ENCODE measurements around the gene LRMDA. TPM values are rescaled to one million over a fixed set of nuclear protein-coding genes. Genes with fewer than 3 reads are reported as not detected.

The LRMDA gene
- total and polyA plus RNA-seq, 2 of the 8 experiments (the other 6 are each of a cell fraction or from before 2014, with no cell fraction given), result 0.86 to 2.8 TPM

DNA sequence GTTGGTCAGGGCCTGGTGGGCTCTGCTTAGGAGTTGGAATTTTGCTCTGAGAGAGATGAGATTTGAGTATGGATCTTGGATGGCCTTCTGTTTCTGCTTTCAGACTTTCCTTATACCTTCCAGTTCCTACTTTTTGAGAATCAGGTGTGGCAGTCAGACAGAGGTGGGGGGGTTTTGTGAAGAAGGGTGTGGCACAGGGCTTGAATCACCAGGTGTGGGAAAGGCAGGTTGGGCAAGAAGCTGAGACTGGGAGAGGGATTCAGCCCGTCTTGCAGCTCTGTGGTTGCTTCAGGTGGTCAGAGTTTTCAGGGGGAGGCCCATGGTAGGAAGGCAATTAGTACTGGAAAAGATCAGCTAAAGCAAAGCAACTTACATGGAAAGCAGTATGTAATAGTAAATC, 340.2 kb downstream of the LRMDA start (continued):
- no peak for TF ChIP-seq GABPA (IDR thresholded peaks at IDR 0.05; ENCODE audit: borderline replicate concordance, insufficient read depth, low read length)
